ENCODE data around the gene GRM4. TPM values are rescaled to one million over a fixed set of nuclear protein-coding genes. Genes with fewer than 3 reads are reported as not detected.

The GRM4 gene
- total and polyA plus RNA-seq, 2 donors from 2014 or later: not detected

GRCh38 chr6:33983721-33984465 lies 162.0 kb downstream of the GRM4 start:
- Histone ChIP-seq H3K9me3 (ENCODE audit: control insufficient read depth in 2 of 3, insufficient read depth in 1 of 3, low read length in 3 of 3) (no peaks in the 10 kb centered on the region), H3K4me1 (ENCODE audit: control insufficient read depth in 2 of 3, insufficient read depth in 2 of 3, low read depth in 1 of 3, low read length in 3 of 3) (peaks cover 0 to 2% (median 0%) of the 10 kb centered on the region in 3 donors), H3K27me3 (ENCODE audit: control insufficient read depth, insufficient read depth, low read length) (no peaks in the 10 kb centered on the region), H3K36me3 (ENCODE audit: control insufficient read depth in 2 of 3, insufficient read depth in 3 of 3, low read length in 3 of 3) (no peaks in the 10 kb centered on the region), H3K27ac (ENCODE audit: low read depth in 2 of 2, low read length in 2 of 2) (no peak overlapping the region), H3K4me3 (ENCODE audit: low read length in 3 of 3) (no peak overlapping the region), H3K9ac (ENCODE audit: low read length in 3 of 3) (no peak overlapping the region)
- peak in 2 of 5 donors; percentile 22 to 35 for DNase-seq
- no peak for TF ChIP-seq CTCF (IDR thresholded peaks at IDR 0.05; ENCODE audit: borderline replicate concordance, extremely low read depth, insufficient read depth)
- no peak for FAIRE-seq
- intact Hi-C loops (cut with DNase I): no loop called here

- DNase-seq (peak in 3 of 5 donors; percentile 33 to 51 (median 43)), FAIRE-seq (no peak)
- intact Hi-C loops (cut with DNase I): no loop called here
- Histone ChIP-seq H3K9me3 (ENCODE audit: control insufficient read depth in 2 of 3, insufficient read depth in 1 of 3, low read length in 3 of 3) (no peaks in the 10 kb centered on the region), H3K27me3 (ENCODE audit: control insufficient read depth, insufficient read depth, low read length) (no peaks in the 10 kb centered on the region), H3K36me3 (ENCODE audit: control insufficient read depth in 2 of 3, insufficient read depth in 3 of 3, low read length in 3 of 3) (no peaks in the 10 kb centered on the region), H3K27ac (ENCODE audit: low read depth in 2 of 2, low read length in 2 of 2) (no peak overlapping the region), H3K4me1 (ENCODE audit: control insufficient read depth in 2 of 3, insufficient read depth in 2 of 3, low read depth in 1 of 3, low read length in 3 of 3) (peaks cover 0 to 2% (median 0%) of the 10 kb centered on the region in 3 donors), H3K4me3 (ENCODE audit: low read length in 3 of 3) (no peak overlapping the region), H3K9ac (ENCODE audit: low read length in 3 of 3) (no peak overlapping the region)
- no peak for TF ChIP-seq CTCF (IDR thresholded peaks at IDR 0.05; ENCODE audit: borderline replicate concordance, extremely low read depth, insufficient read depth)
Measured at GRCh38 chr6:33983109-33983716, 162.7 kb downstream of the GRM4 start.

GRCh38 chr6:33981861-33982260 lies 164.0 kb downstream of the GRM4 start:
- TF ChIP-seq CTCF (IDR thresholded peaks at IDR 0.05; ENCODE audit: borderline replicate concordance, extremely low read depth, insufficient read depth): no peak
- no peak overlapping the region for H3K9ac ChIP-seq (ENCODE audit: low read length in 3 of 3)
- DNase-seq: no peak
- no peak overlapping the region for H3K4me3 ChIP-seq (ENCODE audit: low read length in 3 of 3)
- peaks cover 0 to 2% (median 0%) of the 10 kb centered on the region in 3 donors for H3K4me1 ChIP-seq (ENCODE audit: control insufficient read depth in 2 of 3, insufficient read depth in 2 of 3, low read depth in 1 of 3, low read length in 3 of 3)
- no peaks in the 10 kb centered on the region for H3K27me3 ChIP-seq (ENCODE audit: control insufficient read depth, insufficient read depth, low read length)
- H3K27ac ChIP-seq (ENCODE audit: low read depth in 2 of 2, low read length in 2 of 2): no peak overlapping the region
- no peak for FAIRE-seq
- intact Hi-C loops (cut with DNase I): no loop called here
- H3K9me3 ChIP-seq (ENCODE audit: control insufficient read depth in 2 of 3, insufficient read depth in 1 of 3, low read length in 3 of 3): no peaks in the 10 kb centered on the region
- no peaks in the 10 kb centered on the region for H3K36me3 ChIP-seq (ENCODE audit: control insufficient read depth in 2 of 3, insufficient read depth in 3 of 3, low read length in 3 of 3)
